Activated T-cell treated with anti-CD3 and anti-CD28 coated beads, Interleukin-2, amount 50 U/mL, for 1 hour (primary cell): ENCODE data around the gene CEP104.

Source experiments
- DNase-seq: peaks from one replicate; pipeline ENCODE4 v3.0.0-alpha.2; 2020

Gene CEP104

GRCh38 chr1:3864884-3865283 lies 7.9 kb upstream of the CEP104 start:
- DNase-seq: no peak

- no peak for DNase-seq
These were observed 6.4 kb upstream of the CEP104 start for GRCh38 chr1:3863231-3863935.

GRCh38 chr1:3858231-3858981 lies 1.4 kb upstream of the CEP104 start:
- DNase-seq: no peak

- DNase-seq: no peak
These were observed 749 bp upstream of the CEP104 start for GRCh38 chr1:3857791-3858129.

GRCh38 chr1:3852711-3853485 lies 4.1 kb downstream of the CEP104 start:
- DNase-seq: no peak

- no peak for DNase-seq
These were observed 4.9 kb downstream of the CEP104 start for GRCh38 chr1:3852091-3852490.

DNA sequence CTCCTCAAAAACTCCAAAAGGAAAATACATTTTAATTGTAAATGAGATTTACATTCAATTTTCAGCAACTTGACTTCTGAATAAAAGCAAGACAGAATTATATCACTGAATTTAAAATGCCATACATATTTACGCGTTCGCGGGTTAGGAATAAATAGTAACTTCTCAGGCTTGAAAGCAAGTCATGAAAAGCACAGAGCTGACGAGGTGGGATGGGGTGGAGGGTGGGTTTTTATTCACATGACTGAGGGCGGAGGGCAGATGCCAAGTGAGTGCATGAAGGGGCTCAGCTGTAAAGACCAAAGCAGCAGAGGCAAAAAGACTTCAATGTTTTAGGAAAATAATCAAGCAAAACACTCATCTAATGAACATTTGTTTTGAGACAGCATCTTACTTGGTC lies 5.7 kb downstream of the CEP104 start:
- DNase-seq: no peak

DNA sequence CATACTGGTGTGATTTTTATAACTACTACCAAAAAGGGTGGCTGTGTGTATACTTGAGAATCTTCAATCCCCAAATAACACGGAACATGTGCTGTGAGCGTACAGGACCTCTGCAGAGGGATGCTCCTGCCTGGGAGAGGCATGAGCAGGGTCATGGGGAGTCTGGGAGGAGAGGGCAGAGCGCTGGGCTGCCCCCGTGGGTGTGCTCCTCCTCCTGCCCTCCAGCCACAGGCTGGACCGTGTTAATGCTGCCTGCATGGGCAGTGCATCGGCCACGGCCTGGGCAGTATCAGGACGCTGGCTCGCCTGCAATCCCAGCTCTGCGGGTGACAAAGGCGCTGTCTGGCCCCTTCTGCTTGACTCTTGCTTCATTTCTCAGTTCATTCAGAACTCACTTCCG lies 6.2 kb downstream of the CEP104 start:
- no peak for DNase-seq

GRCh38 chr1:3847081-3847480 lies 9.9 kb downstream of the CEP104 start:
- DNase-seq: no peak

DNA sequence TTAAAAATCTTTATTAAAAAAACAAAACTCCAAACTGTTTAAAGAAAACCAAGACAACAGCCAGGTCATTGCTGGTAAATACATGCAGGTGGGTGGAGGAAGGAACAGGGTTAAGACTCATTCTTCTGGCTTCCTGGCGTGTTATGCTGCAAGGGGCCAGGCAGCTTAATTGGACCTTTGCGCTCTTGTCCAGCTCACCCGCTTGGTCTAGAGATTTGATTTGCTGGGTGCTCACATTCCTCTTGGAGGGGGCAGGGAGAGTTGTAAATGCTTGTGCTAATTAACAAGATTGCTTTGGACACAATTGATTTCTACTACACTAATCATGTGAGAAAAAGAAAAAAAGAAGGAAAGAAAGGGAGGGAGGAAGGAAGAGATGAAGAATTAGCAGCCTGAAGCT lies 10.5 kb downstream of the CEP104 start:
- no peak for DNase-seq

GRCh38 chr1:3842912-3843311 lies 14.1 kb downstream of the CEP104 start:
- no peak for DNase-seq

DNA sequence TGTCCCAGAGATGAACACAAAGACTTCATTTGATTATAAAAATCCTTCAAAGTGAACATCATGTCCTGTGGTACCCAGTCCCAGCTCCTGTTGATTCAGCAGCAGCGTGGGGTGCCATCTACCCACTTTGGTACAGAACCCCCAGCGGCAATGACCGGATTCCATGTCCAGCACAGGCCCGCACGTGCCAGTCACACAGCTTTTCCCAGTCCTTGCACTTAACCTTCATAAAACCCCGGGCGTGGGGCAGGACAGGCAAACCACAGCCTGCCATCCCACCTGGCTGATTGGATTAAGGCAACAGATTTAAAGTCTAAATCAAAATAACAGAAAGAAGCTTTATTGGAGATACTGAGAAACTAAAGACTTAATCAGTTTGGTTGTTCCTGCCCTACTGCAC lies 15.5 kb downstream of the CEP104 start:
- no peak for DNase-seq

- DNase-seq: no peak
These were observed 18.2 kb downstream of the CEP104 start for GRCh38 chr1:3838788-3839187.

- DNase-seq: no peak
These were observed 19.3 kb downstream of the CEP104 start for GRCh38 chr1:3837685-3838084.

DNA sequence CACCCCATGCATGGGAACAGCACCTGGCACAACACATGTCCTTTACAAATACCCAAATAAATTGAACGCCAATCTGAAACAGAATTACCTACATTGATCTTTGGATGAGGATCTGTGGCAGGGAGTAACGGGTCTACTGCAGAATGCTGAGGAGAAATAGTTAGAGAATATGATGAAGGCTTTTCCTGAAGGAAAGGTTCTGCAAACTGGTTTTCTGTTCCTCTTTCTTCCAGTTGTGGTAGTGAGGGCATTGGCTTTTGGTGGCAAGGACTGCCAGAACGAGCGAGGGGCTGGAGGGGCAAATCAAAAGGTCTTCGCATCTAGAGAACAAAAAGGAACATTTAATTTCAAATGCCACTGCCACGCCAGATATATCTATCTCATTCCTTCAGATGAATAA lies 19.8 kb downstream of the CEP104 start:
- DNase-seq: no peak

DNA sequence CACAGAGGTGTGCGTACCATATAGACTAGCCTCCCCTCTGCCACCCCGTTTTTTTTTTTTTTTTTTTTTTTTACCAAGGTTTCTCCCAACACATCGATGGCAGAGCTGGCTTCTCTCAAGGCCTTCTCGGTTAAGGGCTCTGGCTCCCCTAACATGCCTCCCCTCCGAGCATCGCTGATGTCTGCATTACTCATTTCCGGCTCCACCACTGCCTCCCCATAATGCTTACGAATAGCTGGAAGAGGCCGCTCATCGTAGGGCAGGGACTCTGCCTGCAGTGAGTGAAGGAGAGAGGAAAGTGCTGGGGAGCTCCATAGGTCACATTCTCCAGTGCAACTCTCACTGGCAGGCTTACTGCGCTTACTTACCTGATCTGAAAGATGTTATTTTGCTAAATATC lies 20.6 kb downstream of the CEP104 start:
- no peak for DNase-seq

DNA sequence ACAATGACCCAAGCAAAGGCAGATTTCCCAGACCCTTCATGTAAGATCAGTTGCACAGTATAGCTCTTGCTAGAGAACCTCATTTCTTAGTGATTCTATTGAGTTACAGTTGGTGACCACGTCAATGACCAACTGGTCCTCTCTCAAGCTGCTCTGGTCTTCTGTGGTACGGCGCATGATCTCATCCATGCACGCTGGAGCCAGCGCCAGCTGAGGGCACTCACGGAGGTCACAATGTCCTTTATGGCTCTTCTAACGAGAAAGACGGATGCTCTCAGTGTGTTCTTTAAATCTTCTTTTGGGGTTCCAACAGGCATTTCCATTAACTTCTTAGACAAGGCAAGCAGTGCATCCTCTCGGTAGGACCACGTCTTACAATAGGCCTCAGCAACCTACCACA lies 22.3 kb downstream of the CEP104 start:
- no peak for DNase-seq

DNA sequence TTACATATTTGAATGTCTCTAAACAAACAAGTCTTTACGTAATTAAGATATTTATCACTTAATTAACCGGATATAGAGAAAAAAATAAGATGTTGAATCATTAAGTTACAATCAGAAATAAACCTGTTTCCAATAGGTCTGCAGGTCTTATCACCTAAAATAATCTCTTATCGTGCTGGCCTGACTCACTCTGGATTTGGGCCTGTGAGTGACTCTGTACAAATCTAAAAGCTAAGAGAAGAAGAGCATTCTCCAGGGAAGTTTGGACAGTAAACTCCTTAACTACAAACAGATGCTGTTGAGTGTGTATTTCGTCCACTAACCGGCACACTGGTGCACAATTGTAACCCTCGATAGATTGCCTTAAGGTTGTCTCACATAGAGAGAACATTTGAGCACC lies 25.3 kb downstream of the CEP104 start:
- DNase-seq: no peak

DNA sequence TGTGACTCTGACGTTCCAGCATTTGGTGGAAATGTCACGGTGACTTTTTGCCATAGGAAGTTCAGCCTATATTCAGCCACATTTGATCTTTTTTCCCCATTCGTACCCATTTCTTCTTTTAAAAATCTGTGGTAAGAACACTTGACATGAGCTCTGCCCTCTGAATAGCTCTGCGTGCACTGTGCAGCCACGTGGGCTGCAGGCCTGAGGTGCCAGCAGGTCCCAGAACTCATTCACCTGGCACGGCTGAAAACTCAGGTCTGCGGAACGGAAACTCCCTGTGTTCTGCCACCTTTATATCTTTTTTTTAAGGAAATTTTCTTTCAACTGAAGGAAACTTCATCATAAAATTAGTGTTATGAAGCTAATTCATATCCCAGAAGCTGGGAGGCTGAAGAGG lies 28.6 kb downstream of the CEP104 start:
- DNase-seq: no peak

GRCh38 chr1:3827813-3828307 lies 29.2 kb downstream of the CEP104 start:
- DNase-seq: no peak

DNA sequence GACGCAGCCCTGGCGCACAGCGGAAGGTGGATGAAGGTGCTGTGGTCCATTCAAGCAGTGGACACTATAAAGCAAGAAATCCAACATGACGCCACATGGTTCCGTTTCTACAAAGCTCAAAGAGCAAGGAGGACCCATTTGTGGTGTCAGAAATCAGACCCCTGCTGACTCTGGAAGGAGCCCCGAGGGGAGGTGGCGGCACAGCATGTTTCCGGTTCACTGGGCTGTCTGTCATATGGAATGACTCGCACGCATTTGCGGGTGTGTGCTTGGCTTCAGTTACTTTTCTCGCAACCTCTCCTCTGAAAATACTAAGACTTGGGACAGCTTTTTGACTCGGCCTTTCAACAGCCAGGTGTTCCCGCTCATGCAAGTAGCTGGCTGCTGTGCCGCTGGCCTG lies 31.7 kb downstream of the CEP104 start:
- no peak for DNase-seq

- DNase-seq: no peak
These were observed 32.4 kb downstream of the CEP104 start for GRCh38 chr1:3824650-3825049.

- DNase-seq: no peak
These were observed 34.6 kb downstream of the CEP104 start for GRCh38 chr1:3822421-3822820.

- no peak for DNase-seq
These were observed 35.1 kb downstream of the CEP104 start for GRCh38 chr1:3821908-3822307.
